Tibial nerve (tissue), 4 donors: ENCODE results near the gene NCK2. TPM values are rescaled to one million over a fixed set of nuclear protein-coding genes. Genes with fewer than 3 reads are reported as not detected.

Experiments used
- DNase-seq, 2 donors: peaks; one replicate each; pipeline ENCODE4 v3.0.0-alpha.2; 2019; ENCODE audit warnings: low spot score in 2 of 2
- H3K27ac ChIP-seq, 4 donors: fragments of 200-600 bp; sonication (generic) in 3 of 4; one replicate each; pipeline ENCODE4 v1.5.1; 2017 to 2019; ENCODE audit warnings: mild to moderate bottlenecking in 1 of 4
- H3K27me3 ChIP-seq, 2 donors: fragments of 200-600 bp; sonication (generic) in 1 of 2; one replicate each; pipeline versions ENCODE4 v1.5.1 to v1.6.0; 2017 to 2019
- H3K36me3 ChIP-seq, 3 donors: fragments of 200-600 bp; sonication (generic); one replicate each; pipeline ENCODE4 v1.5.1; 2018 to 2019
- H3K4me1 ChIP-seq, 4 donors: fragments of 200-600 bp; sonication (generic) in 3 of 4; one replicate each; pipeline ENCODE4 v1.5.1; 2017 to 2019
- H3K4me3 ChIP-seq, 4 donors: fragments of 200-600 bp; sonication (generic) in 3 of 4; one replicate each; pipeline ENCODE4 v1.5.1; 2017 to 2019; ENCODE audit warnings: mild to moderate bottlenecking in 1 of 4, moderate library complexity in 1 of 4
- H3K9me3 ChIP-seq, 4 donors: fragments of 200-600 bp; sonication (generic) in 3 of 4; one replicate each; pipeline ENCODE4 v1.5.1; 2017 to 2019
- EP300 ChIP-seq, 2 donors: sonication (generic); formaldehyde crosslinking; IDR thresholded peaks; one replicate each; pipeline ENCODE4 v1.6.1; 2017; ENCODE audit warnings: antibody characterized with exemption in 2 of 2, mild to moderate bottlenecking in 1 of 2
- POLR2A ChIP-seq, 2 donors: fragments of 450-650 bp; IDR thresholded peaks; one replicate each; pipeline ENCODE4 v1.6.1; 2017; ENCODE audit warnings: antibody characterized with exemption in 2 of 2, mild to moderate bottlenecking in 2 of 2, moderate library complexity in 2 of 2
- WGBS, 2 donors: methylation state at CpG; one replicate each; pipeline ENCODE4 v1.1.5; 2018; 5-methylcytosine and 5-hydroxymethylcytosine counted together
- total RNA-seq, 4 donors: library from RNA; depleted of rRNA; stranded (reverse); fragments of >200 nt; gene quantifications; one replicate each; pipeline ENCODE4 v1.1.0, GENCODE V29; 2016
- TF ChIP-seq, protein P1 (sequence below), 5 experiments: fragments of 200-600 bp in 3 of 5; fragments of 450-650 bp in 2 of 5; sonication (generic) in 3 of 5; IDR thresholded peaks; one replicate each; pipeline ENCODE4 v1.5.1; 2016 to 2019; ENCODE audit warnings: antibody characterized with exemption in 5 of 5, mild to moderate bottlenecking in 3 of 5, moderate library complexity in 2 of 5

The NCK2 gene
- total RNA-seq, 4 donors from 2014 or later: 22.6 to 35.9 (median 28.1) TPM

DNA sequence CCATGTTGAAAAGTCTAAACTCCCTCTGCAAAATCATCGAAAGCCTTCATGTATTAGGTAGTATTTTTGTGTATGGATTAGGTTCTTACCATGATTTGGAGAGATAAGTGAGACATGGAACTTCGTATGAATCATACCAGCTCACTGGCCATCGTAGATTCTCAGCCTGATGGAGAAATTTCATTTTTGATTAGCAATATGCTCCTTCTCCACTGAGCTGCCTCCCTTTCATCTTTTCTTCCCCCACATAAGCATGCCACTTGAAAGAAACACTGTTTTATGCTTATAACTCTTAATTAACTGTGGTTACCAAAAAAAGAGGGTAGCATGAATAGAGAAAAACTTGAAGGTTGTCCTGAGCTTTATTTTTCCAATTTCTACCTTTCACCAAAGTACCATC is 111.9 kb downstream of the NCK2 start:
- Histone ChIP-seq H3K27me3 (no peaks in the 10 kb centered on the region), H3K4me3 (no peak overlapping the region), H3K27ac (no peak overlapping the region), H3K4me1 (peaks cover 0 to 4% (median 0%) of the 10 kb centered on the region in 4 donors), H3K9me3 (no peaks in the 10 kb centered on the region), H3K36me3 (peaks cover 0 to 15% (median 0%) of the 10 kb centered on the region in 3 donors)
- DNase-seq: no peak
- TF ChIP-seq EP300 (IDR thresholded peaks at IDR 0.05) (no peak), POLR2A (IDR thresholded peaks at IDR 0.05) (no peak)
- TF ChIP-seq, protein P1, sequence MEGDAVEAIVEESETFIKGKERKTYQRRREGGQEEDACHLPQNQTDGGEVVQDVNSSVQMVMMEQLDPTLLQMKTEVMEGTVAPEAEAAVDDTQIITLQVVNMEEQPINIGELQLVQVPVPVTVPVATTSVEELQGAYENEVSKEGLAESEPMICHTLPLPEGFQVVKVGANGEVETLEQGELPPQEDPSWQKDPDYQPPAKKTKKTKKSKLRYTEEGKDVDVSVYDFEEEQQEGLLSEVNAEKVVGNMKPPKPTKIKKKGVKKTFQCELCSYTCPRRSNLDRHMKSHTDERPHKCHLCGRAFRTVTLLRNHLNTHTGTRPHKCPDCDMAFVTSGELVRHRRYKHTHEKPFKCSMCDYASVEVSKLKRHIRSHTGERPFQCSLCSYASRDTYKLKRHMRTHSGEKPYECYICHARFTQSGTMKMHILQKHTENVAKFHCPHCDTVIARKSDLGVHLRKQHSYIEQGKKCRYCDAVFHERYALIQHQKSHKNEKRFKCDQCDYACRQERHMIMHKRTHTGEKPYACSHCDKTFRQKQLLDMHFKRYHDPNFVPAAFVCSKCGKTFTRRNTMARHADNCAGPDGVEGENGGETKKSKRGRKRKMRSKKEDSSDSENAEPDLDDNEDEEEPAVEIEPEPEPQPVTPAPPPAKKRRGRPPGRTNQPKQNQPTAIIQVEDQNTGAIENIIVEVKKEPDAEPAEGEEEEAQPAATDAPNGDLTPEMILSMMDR (IDR thresholded peaks at IDR 0.05): no peak
- 83 to 84% methylated on average over 3 of the region's 3 CpGs for WGBS, 2 donors

DNA sequence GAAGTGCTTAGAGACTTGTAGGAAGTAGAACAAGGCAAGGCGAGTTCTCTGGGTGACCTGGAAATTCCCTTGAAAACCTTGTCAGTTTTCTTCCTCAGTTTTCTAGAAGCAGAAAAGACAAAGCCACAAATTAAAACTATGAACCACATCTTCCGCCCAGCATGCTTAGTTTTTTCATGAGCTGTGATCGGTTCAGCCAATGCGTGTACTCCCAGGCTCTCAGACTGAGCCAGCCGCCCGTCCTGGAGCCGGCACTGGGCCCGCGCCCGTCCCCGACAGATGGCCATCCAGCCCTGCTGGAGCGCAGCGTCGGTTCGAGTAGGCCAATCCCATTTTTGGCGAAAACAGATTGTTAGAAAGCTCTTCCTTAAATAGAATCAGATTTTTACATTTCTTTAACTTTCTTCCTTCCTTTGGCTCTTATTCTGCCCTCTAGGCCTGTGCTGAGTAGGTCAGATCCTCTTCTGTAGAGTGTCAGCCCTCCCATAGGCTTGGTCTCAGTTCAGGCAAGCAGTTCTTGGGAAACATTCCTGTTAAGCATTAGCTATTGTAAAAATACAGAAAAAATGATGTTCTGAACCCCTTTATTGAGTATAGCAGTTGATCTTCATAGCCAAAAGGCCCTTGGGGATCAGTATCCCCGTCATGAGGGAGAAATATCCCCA is 112.5 kb downstream of the NCK2 start:
- Histone ChIP-seq H3K4me1 (peaks cover 0 to 4% (median 0%) of the 10 kb centered on the region in 4 donors), H3K4me3 (no peak overlapping the region), H3K27ac (no peak overlapping the region), H3K27me3 (no peaks in the 10 kb centered on the region), H3K36me3 (peaks cover 0 to 15% (median 0%) of the 10 kb centered on the region in 3 donors), H3K9me3 (no peaks in the 10 kb centered on the region)
- no peak for TF ChIP-seq POLR2A (IDR thresholded peaks at IDR 0.05)
- TF ChIP-seq, protein P1 (IDR thresholded peaks at IDR 0.05): no peak
- no peak for TF ChIP-seq EP300 (IDR thresholded peaks at IDR 0.05)
- 95 to 96% methylated on average over 17 of the region's 17 CpGs for whole genome bisulfite sequencing, 2 donors
- no peak for DNase-seq

DNA sequence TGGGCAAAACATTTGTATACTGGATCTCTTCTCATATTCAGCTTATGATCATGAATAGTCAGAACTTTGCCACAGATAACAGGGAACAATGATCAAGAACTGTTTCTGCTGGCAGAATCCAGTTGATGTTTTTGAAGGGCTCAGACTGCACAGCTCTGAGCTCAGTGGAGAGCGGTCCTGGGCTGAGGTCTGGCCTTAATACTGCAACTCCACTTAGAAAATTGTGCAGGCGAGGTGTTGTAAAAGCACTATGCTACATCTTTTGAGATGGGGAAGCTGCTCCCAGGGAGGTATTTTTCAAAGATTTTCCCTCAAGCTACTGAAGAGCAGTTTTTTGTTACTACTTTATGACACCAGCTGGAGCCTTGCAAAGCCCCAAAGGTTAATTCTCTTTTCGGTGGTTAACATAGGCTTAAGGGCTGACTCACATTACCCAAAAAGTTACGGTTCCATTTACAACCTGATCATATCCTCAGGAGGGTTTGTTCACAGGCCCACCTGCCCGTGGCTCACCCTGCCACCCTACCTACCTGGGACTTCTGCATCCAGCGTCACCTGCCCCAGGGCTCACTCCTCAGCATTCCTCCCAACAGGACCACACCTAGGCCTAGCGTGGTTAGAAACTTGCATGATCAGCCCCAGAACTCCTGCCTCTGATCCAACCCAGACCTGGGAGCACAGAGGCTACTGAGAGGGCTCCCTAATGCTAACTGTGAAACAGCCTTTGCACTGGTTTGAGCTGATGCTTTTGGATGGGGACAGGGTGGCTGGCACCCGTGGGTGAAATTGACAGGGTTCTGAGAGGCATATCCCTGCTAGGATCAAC is 114.4 kb downstream of the NCK2 start:
- Histone ChIP-seq H3K4me3 (no peak overlapping the region), H3K27me3 (no peaks in the 10 kb centered on the region), H3K9me3 (no peaks in the 10 kb centered on the region), H3K27ac (no peak overlapping the region), H3K4me1 (peaks cover 0 to 4% (median 0%) of the 10 kb centered on the region in 4 donors), H3K36me3 (peaks cover 0 to 15% (median 0%) of the 10 kb centered on the region in 3 donors)
- DNase-seq: no peak
- no peak for TF ChIP-seq POLR2A (IDR thresholded peaks at IDR 0.05)
- TF ChIP-seq, protein P1 (IDR thresholded peaks at IDR 0.05): no peak
- WGBS, 2 donors: 74 to 88% methylated on average over 7 to 8 of the region's 8 CpGs

DNA sequence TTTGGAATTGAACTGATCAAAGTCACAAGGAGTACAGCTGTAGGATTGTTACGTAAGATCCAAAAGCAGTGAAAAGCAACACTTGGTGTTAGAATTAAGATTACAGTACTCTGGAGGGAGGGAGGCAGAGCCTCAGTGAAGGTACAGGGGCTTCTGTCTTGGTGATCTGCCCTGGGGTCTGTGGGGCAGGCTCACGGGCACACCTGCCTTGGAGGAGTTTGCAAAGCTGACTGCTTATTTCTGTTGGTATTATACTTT is 114.9 kb downstream of the NCK2 start:
- H3K4me1 ChIP-seq: peaks cover 0 to 4% (median 0%) of the 10 kb centered on the region in 4 donors
- H3K27ac ChIP-seq: no peak overlapping the region
- no peak overlapping the region for H3K4me3 ChIP-seq
- no peaks in the 10 kb centered on the region for H3K9me3 ChIP-seq
- no peak for TF ChIP-seq POLR2A (IDR thresholded peaks at IDR 0.05)
- TF ChIP-seq EP300 (IDR thresholded peaks at IDR 0.05): no peak
- TF ChIP-seq, protein P1 (IDR thresholded peaks at IDR 0.05): no peak
- no peak for DNase-seq
- no peaks in the 10 kb centered on the region for H3K27me3 ChIP-seq
- WGBS, 2 donors: 93 to 100% methylated on average over 2 of the region's 2 CpGs
- peaks cover 0 to 15% (median 0%) of the 10 kb centered on the region in 3 donors for H3K36me3 ChIP-seq

DNA sequence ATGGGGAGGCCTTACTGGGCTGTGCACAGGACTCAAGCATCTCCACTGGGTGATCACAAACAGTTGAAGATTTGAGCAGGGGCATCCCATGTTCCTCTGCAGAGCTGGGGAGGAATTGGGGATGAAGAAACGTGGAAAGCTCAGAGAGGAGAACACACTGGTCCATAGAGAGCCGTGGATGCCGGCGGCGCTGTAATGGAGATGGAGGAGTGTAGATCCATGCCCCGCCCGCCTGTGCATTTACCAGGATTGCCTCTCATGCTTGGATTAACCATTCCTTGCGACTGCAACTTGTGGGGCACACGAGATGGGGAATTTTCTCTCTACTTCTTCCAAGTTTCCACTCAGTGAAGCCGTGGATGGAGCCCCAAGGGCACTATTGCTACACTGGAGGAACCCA is 115.9 kb downstream of the NCK2 start:
- TF ChIP-seq POLR2A (IDR thresholded peaks at IDR 0.05) (no peak), EP300 (IDR thresholded peaks at IDR 0.05) (no peak)
- TF ChIP-seq, protein P1 (IDR thresholded peaks at IDR 0.05): no peak
- peaks cover 0 to 8% (median 0%) of the 10 kb centered on the region in 3 donors for H3K36me3 ChIP-seq
- DNase-seq: no peak
- WGBS, 2 donors: 93 to 94% methylated on average over 10 of the region's 10 CpGs
- no peaks in the 10 kb centered on the region for H3K27me3 ChIP-seq
- H3K9me3 ChIP-seq: no peaks in the 10 kb centered on the region
- no peak overlapping the region for H3K4me3 ChIP-seq
- H3K27ac ChIP-seq: no peak overlapping the region
- H3K4me1 ChIP-seq: peaks cover 0 to 12% (median 0%) of the 10 kb centered on the region in 4 donors
